NCI-H128 (cell line): Measurements from ENCODE around the gene ALOXE3.
A peak's percentile ranks its signal among the peaks of the same experiment; 100 is the strongest.
"Not testable (repeated sequence)": the region's sequence is repeated elsewhere in the genome, so short reads cannot be mapped to it uniquely, and the experiment has no call there.

Experiments used
- DNase-seq: peaks from one replicate; lab custom pipeline; 2025; ENCODE audit not compliant: unreplicated experiment; lab: John Stamatoyannopoulos, UW

The ALOXE3 gene

DNA sequence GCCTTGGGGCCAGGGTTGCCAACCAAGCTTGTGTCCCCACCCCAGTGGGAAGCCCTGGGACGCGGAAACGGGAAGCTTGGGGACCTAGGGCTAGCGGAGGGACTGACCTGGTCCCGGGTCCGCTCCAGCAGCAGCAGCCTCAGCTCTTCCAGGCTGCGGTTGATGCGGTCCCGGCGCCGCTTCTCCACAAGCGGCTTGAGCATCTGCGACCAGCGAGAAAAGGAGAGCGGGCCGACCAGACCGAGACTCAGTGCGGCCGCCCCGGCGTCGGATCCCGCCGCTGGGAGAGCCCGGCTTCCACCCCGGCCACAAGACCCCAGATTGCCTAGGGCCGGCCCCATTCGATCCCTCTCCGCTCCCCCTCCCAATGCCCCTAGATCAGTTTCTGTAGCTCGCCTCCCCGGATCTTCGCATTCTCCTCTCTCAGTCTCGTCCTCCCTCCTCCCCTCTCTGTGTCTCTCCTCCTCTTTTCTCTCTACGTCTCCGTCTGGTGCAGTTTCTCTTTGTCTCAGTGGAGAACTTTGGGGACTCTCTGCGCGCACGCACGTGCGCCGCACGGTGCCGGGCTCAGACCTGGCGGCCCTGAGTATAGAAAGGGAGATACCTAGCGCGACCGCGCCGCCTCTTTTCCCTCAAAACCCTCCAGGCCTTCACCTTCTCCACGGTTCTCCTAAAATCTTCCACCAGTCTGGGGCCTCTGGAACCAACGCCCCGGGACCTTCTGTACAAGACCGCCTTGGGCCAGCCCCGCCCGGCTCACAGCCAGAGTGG, 4.8 kb upstream of the ALOXE3 start:
- DNase-seq: no peak

DNA sequence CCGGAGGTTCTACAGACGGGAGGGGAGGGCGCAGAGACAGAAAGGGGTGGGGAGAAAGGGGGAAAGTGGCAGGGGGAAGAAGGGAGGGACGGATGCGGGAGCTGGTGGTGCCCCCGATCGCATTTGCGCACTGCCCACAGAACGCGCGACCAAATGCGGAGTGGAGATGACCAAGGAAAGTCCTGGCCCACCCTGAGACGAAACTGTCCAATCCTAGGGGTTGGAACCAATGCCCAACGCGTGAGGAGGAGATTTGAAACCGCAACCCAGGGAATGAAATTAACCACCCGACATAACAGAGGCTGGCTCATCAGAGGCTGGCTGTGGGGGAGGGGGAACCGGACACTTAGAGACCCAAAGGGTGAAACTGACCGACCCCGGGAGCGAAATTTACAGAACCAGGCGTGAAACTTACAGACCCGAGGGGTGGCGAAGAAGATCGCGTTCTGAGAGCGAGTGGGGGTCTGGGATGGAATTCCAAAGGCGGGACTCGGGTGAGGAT, 4.2 kb upstream of the ALOXE3 start:
- DNase-seq: no peak

DNA sequence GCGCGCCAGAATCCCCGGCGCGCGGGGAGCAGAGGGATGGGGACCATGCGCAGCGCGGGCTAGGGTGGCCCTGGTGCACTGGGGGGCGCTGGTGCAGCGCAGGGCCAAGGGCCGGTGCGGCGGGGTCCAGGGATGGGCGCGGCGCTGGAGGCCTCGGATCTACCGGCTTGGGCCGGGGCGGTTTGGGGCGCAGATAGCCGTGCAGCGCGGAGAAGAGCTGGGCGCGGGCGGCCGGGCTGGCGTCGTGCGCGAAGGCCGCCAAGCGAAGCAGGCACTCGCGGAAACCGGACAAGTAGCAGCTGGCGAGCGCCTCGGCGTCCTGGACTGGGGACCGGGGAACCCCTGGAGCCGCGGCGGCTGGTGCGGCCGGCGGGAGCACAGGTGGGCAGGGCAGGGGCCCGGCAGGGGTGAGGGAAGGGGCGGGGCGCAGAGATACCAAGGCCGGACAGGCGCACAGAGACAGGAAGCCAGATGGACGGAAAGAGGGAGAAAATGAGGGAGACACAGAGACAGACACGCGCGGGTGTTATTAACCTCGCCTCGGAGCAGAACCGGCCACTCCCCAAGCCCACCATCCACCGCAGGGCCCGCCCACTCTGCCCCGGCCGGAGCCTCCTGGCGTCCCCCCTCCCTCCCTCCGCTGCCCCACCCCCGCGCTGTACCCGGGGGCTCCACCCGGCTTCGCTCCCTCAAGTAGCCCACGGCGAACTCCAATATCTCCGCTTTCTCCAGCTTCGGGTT, 3.5 kb upstream of the ALOXE3 start:
- peak; percentile 34 for DNase-seq

DNA sequence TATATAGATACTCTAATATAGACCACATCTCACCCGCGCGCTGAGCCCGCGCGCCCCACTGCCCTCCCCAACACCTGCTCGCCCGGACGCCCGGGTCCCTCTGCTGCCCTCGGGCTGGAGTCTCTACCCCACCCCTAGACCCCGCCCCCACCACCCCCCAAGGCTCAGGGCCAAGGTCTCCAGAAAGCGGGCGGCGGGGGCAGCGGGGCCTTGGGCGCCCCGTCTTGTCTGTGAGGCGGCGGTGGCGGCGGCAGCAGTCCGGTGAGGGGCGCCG, 3.0 kb upstream of the ALOXE3 start:
- no peak for DNase-seq

DNA sequence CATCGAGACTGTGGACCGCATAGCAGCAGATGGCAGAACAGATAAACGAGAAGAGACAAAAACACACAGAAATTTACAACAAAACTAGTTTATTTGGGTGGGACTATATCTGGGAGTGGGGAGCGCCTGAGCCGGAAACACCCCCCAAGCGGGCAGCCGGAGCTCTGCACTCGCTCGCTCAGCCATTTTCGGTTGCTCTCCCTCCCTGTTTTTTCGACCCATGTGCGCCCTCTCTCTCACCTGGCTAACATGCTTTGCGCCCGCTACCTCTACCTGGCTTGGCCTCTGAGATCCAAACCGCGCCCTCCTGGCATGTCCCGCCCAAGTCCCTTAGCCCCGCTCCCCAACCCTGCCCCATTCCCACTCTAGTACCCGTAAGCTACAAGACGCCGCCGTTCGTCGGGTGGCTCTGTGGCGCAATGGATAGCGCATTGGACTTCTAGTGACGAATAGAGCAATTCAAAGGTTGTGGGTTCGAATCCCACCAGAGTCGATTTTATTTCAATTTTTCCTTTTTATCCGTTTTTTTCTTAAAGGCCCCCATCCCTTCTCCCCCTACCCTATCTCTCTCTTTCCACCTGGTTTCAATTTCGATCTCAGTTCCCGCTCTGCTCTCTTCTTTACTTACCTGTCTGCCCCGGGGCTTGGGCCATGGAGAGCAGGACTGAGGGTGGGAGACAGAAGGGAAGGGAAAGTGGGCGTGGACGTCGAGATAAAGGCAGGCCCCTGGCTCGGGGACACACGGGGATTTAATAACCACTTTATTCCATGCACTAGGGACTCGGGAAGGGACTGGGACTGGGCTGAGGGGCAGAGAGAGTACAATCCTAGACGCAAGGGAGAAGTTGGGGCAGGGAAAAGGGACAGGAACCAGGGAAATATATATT, 2.4 kb upstream of the ALOXE3 start:
- DNase-seq: no peak

DNA sequence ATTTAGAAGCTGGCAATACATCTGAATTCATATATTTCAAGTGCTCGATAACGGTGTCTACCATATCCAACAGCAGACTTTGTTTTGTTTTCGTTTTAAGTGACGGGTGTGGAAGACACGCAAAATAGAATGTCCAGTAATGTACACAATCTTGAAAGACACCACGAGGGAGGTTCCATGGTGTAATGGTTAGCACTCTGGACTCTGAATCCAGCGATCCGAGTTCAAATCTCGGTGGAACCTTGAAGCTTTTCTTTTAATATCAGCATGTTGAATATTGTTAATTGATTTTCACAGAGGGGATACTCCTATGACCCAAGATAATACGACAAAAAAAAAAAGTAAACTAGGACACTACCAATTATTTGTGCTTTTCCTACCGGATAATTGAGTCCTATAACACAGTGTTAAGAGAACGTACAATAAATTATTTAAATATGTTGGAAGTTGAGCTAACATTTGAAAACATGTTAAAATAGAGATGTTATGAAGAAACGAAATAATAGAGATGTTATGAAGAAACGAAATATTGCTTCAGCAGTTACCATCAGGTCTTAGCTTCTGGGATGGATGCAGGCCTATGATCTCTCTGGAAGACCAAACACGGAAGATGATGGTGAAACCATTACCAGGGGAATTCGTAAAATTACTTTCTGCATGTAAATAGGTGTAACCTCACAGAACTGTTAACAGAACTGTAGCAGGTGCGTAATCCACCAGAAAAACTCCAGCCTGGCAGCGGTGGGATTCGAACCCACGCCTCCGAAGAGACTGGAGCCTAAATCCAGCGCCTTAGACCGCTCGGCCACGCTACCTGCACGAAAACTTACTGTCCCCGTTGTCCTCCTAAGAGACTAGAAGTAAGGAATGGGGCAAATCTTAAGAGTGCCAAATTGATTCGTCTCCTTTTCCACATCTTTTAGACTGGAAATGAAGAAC, 1.5 kb upstream of the ALOXE3 start:
- peak; percentile 53 for DNase-seq

DNA sequence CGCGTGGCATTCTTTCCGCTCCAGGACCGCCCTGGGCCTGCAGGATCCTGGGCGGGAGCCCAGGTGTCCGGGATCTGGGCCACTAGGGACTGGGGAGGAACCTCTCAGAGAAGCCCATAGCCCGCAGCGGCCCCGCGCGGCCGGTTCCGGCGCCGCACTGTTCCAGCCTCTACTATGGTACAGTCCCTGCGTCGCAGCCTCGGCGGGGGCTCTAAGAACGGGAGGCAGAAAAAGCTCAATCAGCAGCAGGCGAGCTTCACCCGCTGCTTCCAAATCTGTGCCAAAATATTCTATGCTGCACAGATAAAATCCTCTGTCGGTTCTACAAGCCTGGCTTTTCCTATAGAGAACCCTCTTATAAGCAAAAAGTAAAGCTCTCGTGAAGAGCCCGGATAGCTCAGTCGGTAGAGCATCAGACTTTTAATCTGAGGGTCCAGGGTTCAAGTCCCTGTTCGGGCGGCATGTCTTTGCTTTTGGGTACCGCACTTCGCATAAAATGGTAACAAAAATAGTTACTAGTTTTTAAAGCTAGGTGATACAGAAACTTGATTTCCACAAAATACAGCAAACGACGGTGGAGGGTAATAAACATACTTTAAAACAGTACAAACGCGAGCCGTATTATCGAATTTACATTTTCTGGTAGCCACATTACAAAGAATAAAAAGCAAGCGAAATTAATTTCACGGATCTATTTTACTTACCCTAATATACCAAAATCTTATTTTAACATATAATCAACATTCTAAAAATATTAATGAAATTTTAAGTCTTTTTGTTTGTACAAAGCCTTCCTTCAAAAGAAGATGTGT, 661 bp upstream of the ALOXE3 start:
- peak; percentile 61 for DNase-seq

DNA sequence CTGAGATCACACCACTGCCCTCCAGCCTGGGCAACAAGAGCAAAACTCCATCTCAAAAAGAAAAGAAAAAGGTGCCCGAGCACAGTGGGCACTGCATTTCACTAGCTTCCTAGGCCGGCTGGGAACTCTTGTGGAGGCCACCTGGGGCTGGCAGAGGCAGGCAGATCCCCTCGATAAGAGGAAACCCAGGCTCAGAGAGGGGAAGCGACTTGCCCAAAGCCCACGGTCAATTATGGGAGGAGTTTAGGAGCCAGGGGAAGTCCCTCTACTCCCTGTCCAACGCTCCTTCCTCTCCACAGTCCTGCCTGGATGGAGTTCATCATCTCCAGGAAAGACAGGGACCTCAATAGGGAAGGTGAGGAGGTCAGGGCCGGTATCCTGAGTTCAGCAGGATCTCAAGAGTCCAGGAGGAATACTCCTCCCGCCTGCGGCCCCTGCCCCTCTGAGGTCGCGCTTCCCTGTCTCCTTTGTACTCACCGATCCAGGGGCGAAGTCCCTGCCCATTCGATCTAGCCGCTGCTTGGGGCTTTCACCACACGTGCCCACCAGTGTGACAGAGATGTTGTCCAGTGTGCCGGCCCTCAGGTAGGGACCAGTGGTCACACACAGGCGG, 841 bp downstream of the ALOXE3 start:
- no peak for DNase-seq

DNA sequence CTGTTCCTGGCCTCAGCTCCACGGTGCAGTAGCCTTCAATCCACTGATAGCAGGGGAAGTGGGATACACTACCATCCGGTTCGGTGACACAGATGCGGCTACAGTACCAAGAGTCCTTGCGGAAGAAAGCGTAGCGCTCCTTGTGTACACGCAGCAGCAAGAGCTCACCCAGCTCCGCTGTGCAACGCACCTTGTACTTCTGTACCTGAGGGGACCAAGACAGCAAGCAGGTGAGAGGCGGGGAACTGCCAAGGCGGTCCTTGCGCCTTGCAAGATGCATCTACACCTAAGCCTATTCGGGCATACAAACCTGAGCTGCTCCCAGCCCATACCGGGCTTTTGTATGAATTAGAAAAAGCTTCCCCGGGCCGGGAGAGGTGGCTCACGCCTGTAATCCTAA, 1.5 kb downstream of the ALOXE3 start:
- no peak for DNase-seq

DNA sequence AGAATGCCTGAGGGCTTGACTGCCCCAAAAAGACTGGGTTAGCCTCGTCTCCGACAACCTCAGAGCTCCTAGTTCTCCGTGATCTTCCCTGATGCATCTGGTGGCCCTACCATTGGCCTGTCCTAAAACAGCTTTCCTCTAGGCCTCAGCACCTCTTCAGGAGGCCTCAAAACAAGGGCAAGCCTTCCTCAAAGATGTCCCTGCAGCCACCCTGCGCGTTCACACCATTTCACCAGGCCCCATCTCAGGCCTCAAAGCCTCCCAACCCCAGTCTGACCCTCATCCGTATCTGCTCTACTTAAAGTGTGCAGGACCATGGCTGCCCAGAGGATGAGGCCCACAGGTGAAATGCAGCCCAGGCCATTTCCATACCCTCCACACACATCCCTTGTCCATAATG, 7.4 kb downstream of the ALOXE3 start:
- DNase-seq: no peak

DNA sequence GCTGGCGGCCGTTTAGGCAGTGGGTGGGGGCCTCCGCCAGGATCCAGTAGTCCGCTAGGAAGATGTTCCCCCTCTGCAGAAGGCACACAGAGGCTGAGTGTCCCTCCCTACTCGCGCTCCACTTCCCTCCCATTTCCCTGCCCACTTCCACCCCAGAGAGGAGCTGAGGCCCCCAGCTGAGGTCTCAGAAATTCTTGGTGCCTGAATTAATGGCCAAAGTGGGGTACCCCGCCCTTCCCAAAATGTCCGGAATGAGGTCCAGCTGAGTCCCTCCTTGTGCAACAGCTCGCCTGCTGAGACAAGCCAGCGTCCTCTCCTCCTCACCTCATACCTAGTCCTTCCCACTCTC, 7.9 kb downstream of the ALOXE3 start:
- DNase-seq: no peak

DNA sequence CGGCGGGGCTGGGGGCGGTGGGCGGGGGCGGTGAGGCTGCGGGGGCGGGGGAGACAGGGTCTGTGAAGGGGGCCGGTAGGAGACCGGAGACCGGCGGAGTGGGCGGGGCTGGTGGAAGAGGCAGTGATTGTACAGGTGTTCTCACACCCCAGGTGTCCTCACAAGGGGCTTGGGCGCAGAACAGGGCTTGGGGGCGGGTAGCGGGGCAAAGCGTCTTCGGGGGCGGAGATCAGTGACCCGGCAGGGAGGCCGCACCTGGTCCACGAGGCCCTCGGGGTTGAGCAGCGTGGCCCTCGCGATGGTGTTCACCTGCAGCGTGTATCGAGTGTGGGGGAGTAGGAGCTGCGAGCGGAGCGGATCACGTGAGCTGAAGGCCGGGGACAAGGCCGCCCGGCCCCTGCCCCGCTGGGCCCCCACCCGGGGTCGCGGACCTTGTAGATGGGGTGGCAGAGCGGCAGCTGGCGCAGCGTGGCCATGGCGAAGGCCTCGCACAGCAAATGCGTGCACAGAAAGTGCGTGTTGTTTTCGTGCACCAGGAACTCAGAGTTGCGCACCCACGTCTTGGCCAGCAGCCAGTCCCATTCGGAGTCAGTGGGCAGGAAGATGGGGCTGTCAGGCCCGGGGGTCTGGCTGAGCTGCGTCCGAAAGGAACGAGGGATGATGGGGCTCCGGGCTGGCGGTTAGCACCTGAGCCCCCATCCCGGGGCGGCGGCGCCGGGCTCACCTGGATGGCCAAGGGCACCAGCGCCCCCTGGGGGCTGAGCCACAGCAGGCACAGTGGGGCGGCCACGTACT, 8.5 kb downstream of the ALOXE3 start:
- DNase-seq: no peak

DNA sequence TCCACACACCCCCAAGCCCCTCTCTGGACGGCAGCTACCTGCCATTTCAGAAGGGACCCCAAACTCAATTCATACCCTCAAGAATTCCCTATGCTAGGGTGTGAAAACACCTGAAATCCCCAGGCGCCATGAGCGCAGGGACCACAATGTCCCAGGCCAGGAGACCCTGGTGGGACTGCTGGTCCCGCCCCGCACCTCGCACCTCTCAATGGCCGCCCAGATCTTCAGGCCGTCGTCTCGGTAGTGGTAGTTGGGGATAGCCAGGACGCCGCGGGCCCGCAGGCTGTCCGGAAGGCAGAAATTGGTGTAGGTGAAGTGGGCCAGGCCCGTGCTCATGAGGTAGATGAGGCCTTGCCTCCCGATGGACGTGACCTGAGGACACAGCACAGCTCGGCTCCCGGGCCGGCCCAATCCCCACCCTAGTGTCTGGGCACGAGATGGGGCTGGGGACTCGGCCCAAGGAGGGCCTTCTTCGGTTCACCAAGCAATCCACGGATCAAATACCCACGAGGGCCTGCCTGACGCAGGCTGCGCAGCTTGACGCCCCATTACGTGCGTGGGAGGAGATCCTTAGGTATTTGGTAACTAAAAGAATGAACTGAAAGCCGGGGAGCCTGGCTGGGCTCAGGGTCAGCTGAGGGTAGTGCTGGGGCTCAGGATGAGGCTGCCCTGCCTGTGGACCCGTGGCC, 9.2 kb downstream of the ALOXE3 start:
- DNase-seq: no peak

DNA sequence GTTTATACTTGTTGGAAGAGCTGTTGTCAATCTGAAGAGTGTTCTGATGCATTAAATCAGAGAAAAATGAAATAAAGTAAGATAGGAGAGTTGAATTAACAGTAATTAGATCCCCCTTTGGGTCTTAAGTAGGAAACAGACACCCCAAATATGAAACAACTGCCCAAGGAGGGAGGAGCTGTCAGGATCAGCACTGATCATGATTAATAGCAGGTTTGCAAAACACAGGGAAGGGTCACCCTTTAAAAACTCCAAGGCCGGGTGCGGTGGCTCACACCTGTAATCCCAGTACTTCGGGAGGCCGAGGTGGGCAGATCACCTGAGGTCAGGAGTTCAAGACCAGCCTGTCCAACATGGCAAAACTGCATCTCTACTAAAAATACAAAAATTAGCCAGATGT, 11.3 kb downstream of the ALOXE3 start:
- not testable (repeated sequence) for DNase-seq

DNA sequence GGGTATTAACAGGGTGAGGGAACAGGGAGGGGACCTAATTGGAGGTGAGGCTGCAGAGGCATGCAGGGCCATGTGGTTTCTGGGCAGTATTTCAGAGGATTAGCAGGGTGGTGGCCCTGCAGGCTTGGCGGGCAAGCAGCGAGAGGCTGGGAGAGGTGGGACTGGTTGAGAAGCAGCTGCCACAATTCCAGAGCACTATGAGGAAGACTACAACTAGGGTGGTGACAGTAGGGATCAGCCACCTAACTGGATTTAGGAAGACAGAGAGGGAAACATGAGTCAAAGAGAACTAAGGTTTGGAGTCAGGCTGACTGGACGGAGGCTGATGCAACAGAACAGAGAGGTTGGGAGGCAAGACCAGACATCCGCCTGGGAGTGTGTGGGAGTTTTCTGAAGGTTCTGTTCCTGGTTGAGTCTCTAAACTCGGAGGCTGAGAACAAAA, 12.3 kb downstream of the ALOXE3 start:
- no peak for DNase-seq

DNA sequence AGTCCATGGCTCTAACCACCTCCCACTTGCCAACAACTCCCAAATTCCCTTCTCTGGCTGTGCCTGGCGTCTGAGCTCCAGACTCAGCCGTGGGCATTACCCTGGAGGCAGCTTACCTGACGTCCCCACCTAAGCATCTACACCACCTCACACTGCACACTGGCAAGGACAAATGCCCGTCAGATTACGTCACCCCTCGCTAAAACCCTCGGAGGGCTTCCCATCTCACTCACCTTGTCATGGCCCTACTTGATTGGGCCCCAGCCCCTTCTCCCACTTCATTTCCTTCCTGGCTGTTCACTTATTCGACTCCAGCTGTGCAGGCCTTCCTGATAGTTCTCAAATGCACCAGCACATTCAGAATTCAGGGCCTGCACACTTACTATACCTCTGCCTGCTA, 13.4 kb downstream of the ALOXE3 start:
- no peak for DNase-seq

DNA sequence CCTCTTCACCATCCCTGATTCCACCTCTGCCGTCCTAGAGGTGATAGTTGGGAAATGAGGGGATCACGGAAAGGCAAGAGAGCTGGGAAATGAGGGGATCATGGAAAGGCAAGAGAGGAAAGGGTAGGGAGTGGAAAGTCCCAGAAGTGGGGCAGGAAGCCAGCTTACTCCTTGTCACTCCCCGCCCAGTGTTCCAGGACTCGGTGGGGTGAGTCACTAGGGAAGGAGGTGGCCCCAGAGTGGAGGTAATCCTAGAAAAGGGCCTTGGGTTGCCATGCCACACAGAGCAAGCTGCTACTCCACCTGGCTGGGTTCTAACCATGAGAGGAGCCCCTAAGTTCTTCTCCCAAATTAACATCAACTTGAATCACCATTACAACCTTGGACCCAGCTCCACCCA, 14.8 kb downstream of the ALOXE3 start:
- DNase-seq: no peak

DNA sequence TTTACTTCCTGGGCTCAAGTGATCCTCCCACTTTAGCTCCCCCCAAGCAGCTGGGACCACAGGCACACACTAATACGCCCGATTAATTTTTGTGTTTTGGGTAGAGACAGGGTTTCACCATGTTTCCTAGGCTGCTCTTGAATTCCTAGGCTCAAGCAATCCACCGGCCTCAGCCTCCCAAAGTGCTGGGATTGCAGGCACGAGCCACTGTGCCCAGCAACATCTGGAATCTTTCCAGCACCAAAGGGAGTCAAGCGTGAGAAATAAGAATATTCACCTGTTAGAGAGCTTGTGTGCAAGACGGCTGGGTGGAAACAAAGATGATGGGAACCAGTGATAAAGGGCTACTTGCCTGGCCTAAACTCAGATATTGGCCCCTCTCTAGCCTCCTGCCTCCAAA, 16.6 kb downstream of the ALOXE3 start:
- no peak for DNase-seq
